ENCODE data around the gene PRKACB. TPM values are rescaled to one million over a fixed set of nuclear protein-coding genes. Genes with fewer than 3 reads are reported as not detected.

The PRKACB gene
- total RNA-seq, 1 donor from 2014 or later: 34.4 TPM

GRCh38 chr1:84164567-84165021, 20.5 kb downstream of the PRKACB start:
- no peak for DNase-seq (ENCODE audit: low read depth, low spot score)
- Mint-ChIP-seq H3K9me3 (peaks cover 4% of the 10 kb centered on the region), H3K4me1 (no peaks in the 10 kb centered on the region), H3K4me3 (no peak overlapping the region), H3K27ac (ENCODE audit: unreplicated experiment) (no peak overlapping the region), H3K27me3 (ENCODE audit: low read depth) (no peaks in the 10 kb centered on the region), H3K36me3 (ENCODE audit: low read depth) (peaks cover 6% of the 10 kb centered on the region)
- TF ChIP-seq CTCF (conservative IDR thresholded peaks at IDR 0.05): no peak

- Mint-ChIP-seq H3K36me3 (ENCODE audit: low read depth) (peaks cover 6% of the 10 kb centered on the region), H3K4me1 (no peaks in the 10 kb centered on the region), H3K27me3 (ENCODE audit: low read depth) (no peaks in the 10 kb centered on the region), H3K9me3 (peaks cover 4% of the 10 kb centered on the region), H3K27ac (ENCODE audit: unreplicated experiment) (no peak overlapping the region), H3K4me3 (no peak overlapping the region)
- no peak for TF ChIP-seq CTCF (conservative IDR thresholded peaks at IDR 0.05)
- no peak for DNase-seq (ENCODE audit: low read depth, low spot score)
Observed at GRCh38 chr1:84165601-84166000, 21.5 kb downstream of the PRKACB start.

DNA sequence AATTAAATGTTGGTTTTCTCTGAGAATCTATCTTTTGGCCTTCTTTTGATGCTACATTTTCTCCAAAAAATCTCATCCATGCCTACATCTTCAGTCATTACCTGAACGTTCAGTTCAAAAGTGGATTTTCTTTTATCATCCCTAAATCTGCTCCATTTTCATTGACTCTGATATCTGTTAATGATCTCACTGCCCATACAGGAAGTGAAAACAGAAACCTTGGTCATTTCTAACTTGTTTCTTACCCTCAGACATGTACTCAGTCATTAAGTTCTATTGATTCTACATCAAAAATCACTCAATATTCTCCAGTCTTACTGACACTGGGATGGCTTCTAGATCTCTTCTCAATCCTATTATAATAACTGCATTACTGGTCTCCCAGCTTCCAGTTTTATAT, 22.7 kb downstream of the PRKACB start:
- H3K27me3 Mint-ChIP-seq (ENCODE audit: low read depth): no peaks in the 10 kb centered on the region
- H3K36me3 Mint-ChIP-seq (ENCODE audit: low read depth): peaks cover 6% of the 10 kb centered on the region
- peaks cover 4% of the 10 kb centered on the region for H3K9me3 Mint-ChIP-seq
- no peak overlapping the region for H3K27ac Mint-ChIP-seq (ENCODE audit: unreplicated experiment)
- DNase-seq (ENCODE audit: low read depth, low spot score): no peak
- H3K4me3 Mint-ChIP-seq: no peak overlapping the region
- no peaks in the 10 kb centered on the region for H3K4me1 Mint-ChIP-seq
- no peak for TF ChIP-seq CTCF (conservative IDR thresholded peaks at IDR 0.05)

DNA sequence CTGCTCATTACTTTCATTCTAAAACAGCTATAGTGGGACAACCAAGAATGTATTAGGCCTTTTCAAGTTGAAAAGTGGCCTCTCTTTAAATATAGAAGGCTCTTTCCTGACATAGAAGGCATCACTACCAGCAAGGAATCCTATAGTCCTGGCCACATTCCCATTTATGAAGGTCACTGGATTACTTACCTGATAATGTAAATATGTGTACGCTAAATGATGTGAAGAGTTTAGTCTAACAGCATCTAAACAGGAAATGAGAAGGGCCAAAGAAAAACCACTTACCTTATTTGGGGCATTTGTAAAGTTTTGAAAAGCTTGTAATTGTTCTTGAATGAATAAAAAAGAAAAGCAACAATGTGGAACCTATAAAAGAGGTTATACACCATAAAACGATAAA, 24.7 kb downstream of the PRKACB start:
- no peak for DNase-seq (ENCODE audit: low read depth, low spot score)
- no peaks in the 10 kb centered on the region for H3K4me1 Mint-ChIP-seq
- no peaks in the 10 kb centered on the region for H3K9me3 Mint-ChIP-seq
- H3K27me3 Mint-ChIP-seq (ENCODE audit: low read depth): no peaks in the 10 kb centered on the region
- H3K36me3 Mint-ChIP-seq (ENCODE audit: low read depth): no peaks in the 10 kb centered on the region
- TF ChIP-seq CTCF (conservative IDR thresholded peaks at IDR 0.05): no peak
- H3K4me3 Mint-ChIP-seq: no peak overlapping the region
- no peak overlapping the region for H3K27ac Mint-ChIP-seq (ENCODE audit: unreplicated experiment)

DNA sequence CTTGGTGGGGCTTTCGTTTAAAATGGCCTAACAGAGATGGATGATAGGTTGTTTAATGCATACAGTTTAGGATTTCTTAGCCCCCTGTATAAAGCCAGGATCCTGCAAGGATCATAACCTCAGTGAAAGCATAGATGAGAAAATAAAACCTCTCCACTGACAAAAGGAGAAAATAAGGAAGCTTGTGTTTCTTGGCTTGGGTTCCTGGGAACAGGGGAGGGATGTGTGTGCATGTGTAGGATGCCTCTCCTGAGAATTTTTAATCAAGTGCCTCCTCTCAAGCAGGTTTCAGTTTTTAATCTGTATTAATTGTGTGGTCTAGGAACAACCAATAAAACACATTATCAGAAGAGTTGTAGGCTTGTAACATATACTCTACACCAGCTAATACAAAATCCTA, 26.1 kb downstream of the PRKACB start:
- Mint-ChIP-seq H3K27me3 (ENCODE audit: low read depth) (no peaks in the 10 kb centered on the region), H3K27ac (ENCODE audit: unreplicated experiment) (no peak overlapping the region), H3K4me3 (no peak overlapping the region), H3K36me3 (ENCODE audit: low read depth) (no peaks in the 10 kb centered on the region), H3K9me3 (no peaks in the 10 kb centered on the region), H3K4me1 (peaks cover 5% of the 10 kb centered on the region)
- DNase-seq (ENCODE audit: low read depth, low spot score): no peak
- TF ChIP-seq CTCF (conservative IDR thresholded peaks at IDR 0.05): no peak

- H3K9me3 Mint-ChIP-seq: no peaks in the 10 kb centered on the region
Observed at GRCh38 chr1:84171481-84171880, 27.4 kb downstream of the PRKACB start.

More at GRCh38 chr1:84171481-84171880, 27.4 kb downstream of the PRKACB start:
- Mint-ChIP-seq H3K36me3 (ENCODE audit: low read depth) (no peaks in the 10 kb centered on the region), H3K4me3 (no peak overlapping the region), H3K27me3 (ENCODE audit: low read depth) (no peaks in the 10 kb centered on the region), H3K27ac (ENCODE audit: unreplicated experiment) (no peak overlapping the region), H3K4me1 (peaks cover 5% of the 10 kb centered on the region)
- no peak for DNase-seq (ENCODE audit: low read depth, low spot score)
- no peak for TF ChIP-seq CTCF (conservative IDR thresholded peaks at IDR 0.05)

Measured in neural crest cell (in vitro differentiated cells).